Measurements from ENCODE around the gene CNR2. TPM values are rescaled to one million over a fixed set of nuclear protein-coding genes. Genes with fewer than 3 reads are reported as not detected.

Gene CNR2
- polyA plus RNA-seq, 1 experiment = not detected

DNA sequence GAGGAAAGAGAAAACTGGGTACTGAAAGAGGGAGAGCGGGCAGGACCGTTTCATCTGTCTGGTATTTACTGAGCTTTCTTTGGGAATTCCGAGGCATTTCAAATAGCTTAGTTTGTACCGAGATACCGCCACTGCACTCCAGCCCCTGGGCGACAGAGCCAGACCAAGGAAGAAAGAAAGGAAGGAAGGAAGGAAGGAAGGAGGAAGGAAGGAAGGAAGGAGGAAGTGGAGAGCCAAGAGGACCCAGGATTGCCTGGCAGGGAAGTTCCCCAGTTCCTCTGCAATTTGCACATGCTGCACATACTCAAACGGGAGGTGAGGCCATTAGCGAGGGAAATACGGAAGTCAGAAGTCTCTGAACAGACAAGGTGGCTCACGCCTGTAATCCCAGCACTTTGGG, 44.1 kb downstream of the CNR2 start:
- POLR2A ChIA-PET = no interaction called here
- Histone ChIP-seq H3K36me3 (ENCODE audit: control insufficient read depth, insufficient read depth, low read length) (no peaks in the 10 kb centered on the region), H3K4me3 (ENCODE audit: low read depth, low read length) (peak overlapping the region; percentile 69), H3K27me3 (ENCODE audit: control insufficient read depth, insufficient read depth, low read length) (peaks cover 6% of the 10 kb centered on the region)
- DNase-seq (ENCODE audit: low read depth) = no peak
- CTCF ChIA-PET = interaction anchor here (0.6 to 2.0 kb wide), 10 partner anchors 11 to 236 kb away, joined by 3 to 8 read pairs (median 4); no protein-coding TSS in a partner anchor
- TF ChIP-seq, protein P1, sequence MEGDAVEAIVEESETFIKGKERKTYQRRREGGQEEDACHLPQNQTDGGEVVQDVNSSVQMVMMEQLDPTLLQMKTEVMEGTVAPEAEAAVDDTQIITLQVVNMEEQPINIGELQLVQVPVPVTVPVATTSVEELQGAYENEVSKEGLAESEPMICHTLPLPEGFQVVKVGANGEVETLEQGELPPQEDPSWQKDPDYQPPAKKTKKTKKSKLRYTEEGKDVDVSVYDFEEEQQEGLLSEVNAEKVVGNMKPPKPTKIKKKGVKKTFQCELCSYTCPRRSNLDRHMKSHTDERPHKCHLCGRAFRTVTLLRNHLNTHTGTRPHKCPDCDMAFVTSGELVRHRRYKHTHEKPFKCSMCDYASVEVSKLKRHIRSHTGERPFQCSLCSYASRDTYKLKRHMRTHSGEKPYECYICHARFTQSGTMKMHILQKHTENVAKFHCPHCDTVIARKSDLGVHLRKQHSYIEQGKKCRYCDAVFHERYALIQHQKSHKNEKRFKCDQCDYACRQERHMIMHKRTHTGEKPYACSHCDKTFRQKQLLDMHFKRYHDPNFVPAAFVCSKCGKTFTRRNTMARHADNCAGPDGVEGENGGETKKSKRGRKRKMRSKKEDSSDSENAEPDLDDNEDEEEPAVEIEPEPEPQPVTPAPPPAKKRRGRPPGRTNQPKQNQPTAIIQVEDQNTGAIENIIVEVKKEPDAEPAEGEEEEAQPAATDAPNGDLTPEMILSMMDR (IDR thresholded peaks at IDR 0.05; ENCODE audit: insufficient read depth, low read depth, low read length) = no peak

DNA sequence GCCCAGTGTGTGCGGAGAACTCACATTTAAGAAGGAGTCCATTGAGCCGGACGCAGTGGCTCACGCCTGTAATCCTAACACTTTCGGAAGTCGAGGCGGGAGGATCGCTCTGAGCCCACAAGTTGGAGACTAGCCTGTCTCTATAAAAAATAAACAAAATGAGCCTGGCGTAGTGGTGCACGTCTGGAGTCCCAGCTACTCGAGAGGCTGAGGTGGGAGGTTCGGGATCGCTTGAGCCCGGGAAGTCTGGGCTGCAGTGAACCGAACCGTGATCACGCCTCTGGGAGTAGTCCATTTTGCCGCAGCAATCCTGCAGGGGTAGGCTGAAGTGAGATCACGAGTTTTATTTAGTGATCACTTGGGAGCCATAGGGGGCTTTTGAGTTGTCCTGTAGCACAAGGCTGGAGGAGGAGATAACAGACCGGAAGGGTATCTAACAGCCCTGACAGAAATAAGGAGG, 44.6 kb downstream of the CNR2 start:
- Histone ChIP-seq H3K27me3 (ENCODE audit: control insufficient read depth, insufficient read depth, low read length) (peaks cover 4% of the 10 kb centered on the region), H3K4me3 (ENCODE audit: low read depth, low read length) (peak overlapping the region; percentile 69), H3K36me3 (ENCODE audit: control insufficient read depth, insufficient read depth, low read length) (no peaks in the 10 kb centered on the region)
- TF ChIP-seq, protein P1 (IDR thresholded peaks at IDR 0.05; ENCODE audit: insufficient read depth, low read depth, low read length) = no peak
- DNase-seq (ENCODE audit: low read depth) = peak; percentile 3
- ChIA-PET CTCF (interaction anchor here (0.7 to 2.0 kb wide), 8 partner anchors 11 to 96 kb away, joined by 3 to 8 read pairs (median 4); no protein-coding TSS in a partner anchor), POLR2A (no interaction called here)

DNA sequence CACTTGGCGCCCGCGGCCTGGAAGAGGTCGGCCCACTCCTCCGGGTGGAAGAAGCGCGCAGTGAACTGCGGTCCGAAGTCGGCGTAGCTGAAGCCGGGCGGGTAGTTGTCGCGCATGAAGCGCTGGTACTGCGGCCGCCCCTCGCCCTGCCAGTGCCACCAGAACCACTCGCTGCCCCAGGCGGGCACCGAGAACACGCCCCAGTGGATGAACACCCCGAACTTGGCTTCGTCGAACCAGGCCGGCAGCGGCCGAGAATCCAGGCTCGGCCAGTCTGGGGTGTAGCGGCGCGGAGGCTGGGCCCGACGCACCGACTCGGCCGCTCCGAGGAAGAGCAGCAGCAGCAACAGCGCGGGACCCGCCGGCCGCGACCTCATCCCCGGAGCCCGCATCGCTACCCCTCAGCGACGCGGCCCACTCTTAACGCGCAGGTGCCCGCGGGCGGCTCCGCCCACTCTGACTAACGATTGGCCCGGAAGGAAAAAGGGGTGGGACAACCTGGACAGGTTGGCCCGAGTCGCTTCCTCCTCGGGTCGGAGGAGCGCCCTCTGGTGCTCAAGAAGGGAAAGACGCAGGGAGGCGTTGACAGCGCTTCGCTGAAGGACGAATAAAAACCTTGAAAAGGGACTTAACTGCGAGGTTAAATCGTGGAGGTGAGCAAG, 45.1 kb downstream of the CNR2 start, which contains the start of gene FUCA1:
TSS of gene FUCA1 (minus strand) at position 396 of the 662 bp plus-strand sequence. CDS start at position 392, 4 bp downstream.
- TF ChIP-seq, protein P1 (IDR thresholded peaks at IDR 0.05; ENCODE audit: insufficient read depth, low read depth, low read length) = peak; percentile 96
- peaks cover 4% of the 10 kb centered on the region for H3K27me3 ChIP-seq (ENCODE audit: control insufficient read depth, insufficient read depth, low read length)
- no peaks in the 10 kb centered on the region for H3K36me3 ChIP-seq (ENCODE audit: control insufficient read depth, insufficient read depth, low read length)
- DNase-seq (ENCODE audit: low read depth) = peak; percentile 42
- ChIA-PET CTCF (interaction anchor here (0.6 to 2.0 kb wide), 8 partner anchors 16 to 373 kb away, joined by 3 to 6 read pairs (median 4); partner anchors contain the start of gene GALE), POLR2A (no interaction called here)
- peak within 1 kb of the TSS; percentile 69 for H3K4me3 ChIP-seq (ENCODE audit: low read depth, low read length)

DNA sequence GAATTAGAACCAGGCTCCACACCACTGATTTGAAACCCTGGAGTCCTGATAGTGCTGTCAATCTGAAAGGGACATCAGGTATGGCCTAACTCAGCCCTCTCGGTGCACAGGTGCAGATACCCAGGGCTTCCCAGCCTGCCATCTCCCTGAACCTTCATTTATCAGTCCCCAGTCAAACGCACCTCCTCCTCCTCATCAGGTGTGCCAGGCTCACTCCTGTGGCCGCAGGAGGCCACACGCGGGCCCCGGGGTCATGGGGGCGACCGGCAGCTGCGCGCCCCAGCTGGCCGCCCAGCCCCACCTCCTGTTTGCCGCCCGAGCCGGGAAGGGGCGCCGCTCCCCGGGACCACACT, 45.6 kb downstream of the CNR2 start:
- Histone ChIP-seq H3K36me3 (ENCODE audit: control insufficient read depth, insufficient read depth, low read length) (no peaks in the 10 kb centered on the region), H3K4me3 (ENCODE audit: low read depth, low read length) (peak overlapping the region; percentile 69), H3K27me3 (ENCODE audit: control insufficient read depth, insufficient read depth, low read length) (peaks cover 4% of the 10 kb centered on the region)
- DNase-seq (ENCODE audit: low read depth) = no peak
- ChIA-PET POLR2A (no interaction called here), CTCF (interaction anchor here (0.6 to 2.0 kb wide), 5 partner anchors 16 to 372 kb away, joined by 3 to 6 read pairs (median 4); partner anchors contain the start of gene GALE)
- TF ChIP-seq, protein P1 (IDR thresholded peaks at IDR 0.05; ENCODE audit: insufficient read depth, low read depth, low read length) = no peak

DNA sequence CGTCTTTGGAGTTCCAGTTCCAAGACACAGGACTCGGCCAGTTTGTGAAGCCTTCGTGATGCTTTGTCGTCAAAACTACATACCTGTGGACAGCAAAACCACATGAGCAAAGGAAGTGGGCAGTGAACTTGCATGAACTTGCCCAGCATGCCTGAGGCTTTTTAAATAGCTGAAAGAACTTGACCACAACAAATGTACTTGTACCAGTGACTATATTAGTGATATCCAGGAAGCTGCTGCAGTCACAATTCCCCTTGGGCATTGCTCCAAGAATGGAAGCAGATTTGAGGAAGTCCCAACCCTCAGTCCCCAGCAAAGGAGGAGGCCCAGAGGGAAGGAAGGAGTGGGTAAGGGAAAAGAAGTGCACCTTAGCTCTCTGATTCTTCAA, 47.6 kb downstream of the CNR2 start:
- Histone ChIP-seq H3K27me3 (ENCODE audit: control insufficient read depth, insufficient read depth, low read length) (peaks cover 4% of the 10 kb centered on the region; the same call in 1 of the 2 replicates), H3K36me3 (ENCODE audit: control insufficient read depth, insufficient read depth, low read length) (no peaks in the 10 kb centered on the region), H3K4me3 (ENCODE audit: low read depth, low read length) (no peak overlapping the region)
- ChIA-PET CTCF (interaction anchor here (0.6 to 1.3 kb wide), 3 partner anchors 51 to 917 kb away, joined by 3 to 4 read pairs (median 3); no protein-coding TSS in a partner anchor), POLR2A (no interaction called here)
- DNase-seq (ENCODE audit: low read depth) = peak; percentile 76
- TF ChIP-seq, protein P1 (IDR thresholded peaks at IDR 0.05; ENCODE audit: insufficient read depth, low read depth, low read length) = no peak
